ENCODE data around the gene SYTL2.

SYTL2 gene

DNA sequence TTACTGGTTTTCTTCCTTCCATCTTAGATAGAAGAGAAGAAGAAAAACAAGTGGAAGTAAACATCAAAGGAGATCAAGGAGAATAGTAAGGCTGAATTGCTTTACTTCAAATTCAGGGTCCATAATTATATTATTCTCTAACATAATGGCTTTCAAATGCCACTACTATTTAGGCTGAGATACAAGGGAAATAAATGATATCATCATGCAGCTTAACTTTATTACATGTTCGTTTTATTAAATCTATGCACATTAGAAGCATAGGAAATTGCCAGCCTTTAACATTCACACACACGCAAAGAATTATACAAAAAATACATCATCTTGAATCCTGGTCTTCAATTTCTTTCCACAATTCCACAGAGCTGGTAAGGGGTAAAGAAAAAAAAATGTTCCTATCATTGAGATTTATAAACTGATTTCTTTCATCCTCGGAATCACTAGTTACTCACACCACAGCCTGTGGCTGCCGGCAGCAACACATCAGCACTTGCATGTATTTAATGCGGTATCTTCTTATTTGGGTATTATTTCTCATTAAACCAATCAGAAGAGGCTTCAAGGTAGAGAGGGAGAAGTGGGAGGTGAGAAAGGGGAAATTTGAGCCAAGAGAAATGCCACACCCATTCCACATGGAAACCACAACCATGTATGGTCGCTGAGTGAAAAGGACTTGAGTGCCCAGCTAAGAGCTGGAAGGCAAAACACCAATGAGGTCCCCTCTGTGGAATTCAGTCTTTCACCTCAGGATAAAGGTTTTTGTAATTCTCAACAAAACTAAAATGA lies 26.3 kb downstream of the SYTL2 start:
- TF ChIP-seq TEAD4 (IDR thresholded peaks at IDR 0.05) (no peak), TAF1 (IDR thresholded peaks at IDR 0.05; ENCODE audit: low read depth) (no peak), NFIC (IDR thresholded peaks at IDR 0.05) (no peak), RAD21 (IDR thresholded peaks at IDR 0.05; ENCODE audit: low read depth) (no peak), CREB1 (IDR thresholded peaks at IDR 0.05; ENCODE audit: low read depth) (no peak), CEBPB (IDR thresholded peaks at IDR 0.05) (no peak), YY1 (IDR thresholded peaks at IDR 0.05; ENCODE audit: low read depth) (no peak), ZBTB7A (IDR thresholded peaks at IDR 0.05; ENCODE audit: low read depth) (no peak), TCF12 (IDR thresholded peaks at IDR 0.05; ENCODE audit: low read depth) (no peak)
- TF ChIP-seq, protein P1, sequence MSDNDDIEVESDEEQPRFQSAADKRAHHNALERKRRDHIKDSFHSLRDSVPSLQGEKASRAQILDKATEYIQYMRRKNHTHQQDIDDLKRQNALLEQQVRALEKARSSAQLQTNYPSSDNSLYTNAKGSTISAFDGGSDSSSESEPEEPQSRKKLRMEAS (IDR thresholded peaks at IDR 0.05), result no peak
- TF ChIP-seq, protein P2, sequence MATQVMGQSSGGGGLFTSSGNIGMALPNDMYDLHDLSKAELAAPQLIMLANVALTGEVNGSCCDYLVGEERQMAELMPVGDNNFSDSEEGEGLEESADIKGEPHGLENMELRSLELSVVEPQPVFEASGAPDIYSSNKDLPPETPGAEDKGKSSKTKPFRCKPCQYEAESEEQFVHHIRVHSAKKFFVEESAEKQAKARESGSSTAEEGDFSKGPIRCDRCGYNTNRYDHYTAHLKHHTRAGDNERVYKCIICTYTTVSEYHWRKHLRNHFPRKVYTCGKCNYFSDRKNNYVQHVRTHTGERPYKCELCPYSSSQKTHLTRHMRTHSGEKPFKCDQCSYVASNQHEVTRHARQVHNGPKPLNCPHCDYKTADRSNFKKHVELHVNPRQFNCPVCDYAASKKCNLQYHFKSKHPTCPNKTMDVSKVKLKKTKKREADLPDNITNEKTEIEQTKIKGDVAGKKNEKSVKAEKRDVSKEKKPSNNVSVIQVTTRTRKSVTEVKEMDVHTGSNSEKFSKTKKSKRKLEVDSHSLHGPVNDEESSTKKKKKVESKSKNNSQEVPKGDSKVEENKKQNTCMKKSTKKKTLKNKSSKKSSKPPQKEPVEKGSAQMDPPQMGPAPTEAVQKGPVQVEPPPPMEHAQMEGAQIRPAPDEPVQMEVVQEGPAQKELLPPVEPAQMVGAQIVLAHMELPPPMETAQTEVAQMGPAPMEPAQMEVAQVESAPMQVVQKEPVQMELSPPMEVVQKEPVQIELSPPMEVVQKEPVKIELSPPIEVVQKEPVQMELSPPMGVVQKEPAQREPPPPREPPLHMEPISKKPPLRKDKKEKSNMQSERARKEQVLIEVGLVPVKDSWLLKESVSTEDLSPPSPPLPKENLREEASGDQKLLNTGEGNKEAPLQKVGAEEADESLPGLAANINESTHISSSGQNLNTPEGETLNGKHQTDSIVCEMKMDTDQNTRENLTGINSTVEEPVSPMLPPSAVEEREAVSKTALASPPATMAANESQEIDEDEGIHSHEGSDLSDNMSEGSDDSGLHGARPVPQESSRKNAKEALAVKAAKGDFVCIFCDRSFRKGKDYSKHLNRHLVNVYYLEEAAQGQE (IDR thresholded peaks at IDR 0.05; ENCODE audit: low read depth), result no peak

DNA sequence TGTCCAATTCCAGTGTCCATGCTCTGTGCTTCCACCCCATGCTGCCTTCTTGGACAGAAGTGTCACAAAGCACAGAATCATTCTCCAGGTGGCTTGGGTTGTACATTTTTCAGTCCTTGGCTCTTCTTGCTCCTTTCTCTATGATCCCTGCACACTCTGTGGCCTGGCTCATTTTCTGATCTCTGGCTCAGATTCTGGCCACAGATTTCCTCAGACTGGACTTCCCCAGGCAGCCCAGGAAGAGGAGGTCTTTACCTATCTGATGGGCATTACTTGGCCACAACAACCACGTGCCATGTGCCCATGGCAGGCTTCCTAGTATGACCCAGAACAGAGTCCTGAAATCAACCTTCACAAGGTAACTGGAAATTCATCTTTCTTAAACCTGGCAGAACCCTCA lies 27.2 kb downstream of the SYTL2 start:
- TF ChIP-seq EP300 (IDR thresholded peaks at IDR 0.05; ENCODE audit: borderline replicate concordance) (no peak), CEBPB (IDR thresholded peaks at IDR 0.05) (no peak), EGR1 (IDR thresholded peaks at IDR 0.05) (no peak), ZBTB7A (IDR thresholded peaks at IDR 0.05; ENCODE audit: low read depth) (no peak), TCF12 (IDR thresholded peaks at IDR 0.05; ENCODE audit: low read depth) (no peak), CREB1 (IDR thresholded peaks at IDR 0.05; ENCODE audit: low read depth) (no peak), TEAD4 (IDR thresholded peaks at IDR 0.05) (no peak), FOXM1 (IDR thresholded peaks at IDR 0.05; ENCODE audit: borderline replicate concordance, low read depth) (no peak), YY1 (IDR thresholded peaks at IDR 0.05; ENCODE audit: low read depth) (no peak), TAF1 (IDR thresholded peaks at IDR 0.05; ENCODE audit: low read depth) (no peak)
- TF ChIP-seq, protein P3, sequence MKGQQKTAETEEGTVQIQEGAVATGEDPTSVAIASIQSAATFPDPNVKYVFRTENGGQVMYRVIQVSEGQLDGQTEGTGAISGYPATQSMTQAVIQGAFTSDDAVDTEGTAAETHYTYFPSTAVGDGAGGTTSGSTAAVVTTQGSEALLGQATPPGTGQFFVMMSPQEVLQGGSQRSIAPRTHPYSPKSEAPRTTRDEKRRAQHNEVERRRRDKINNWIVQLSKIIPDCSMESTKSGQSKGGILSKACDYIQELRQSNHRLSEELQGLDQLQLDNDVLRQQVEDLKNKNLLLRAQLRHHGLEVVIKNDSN (IDR thresholded peaks at IDR 0.05), result no peak
- TF ChIP-seq, protein P1 (IDR thresholded peaks at IDR 0.05), result no peak
- TF ChIP-seq, protein P2 (IDR thresholded peaks at IDR 0.05; ENCODE audit: low read depth), result no peak

DNA sequence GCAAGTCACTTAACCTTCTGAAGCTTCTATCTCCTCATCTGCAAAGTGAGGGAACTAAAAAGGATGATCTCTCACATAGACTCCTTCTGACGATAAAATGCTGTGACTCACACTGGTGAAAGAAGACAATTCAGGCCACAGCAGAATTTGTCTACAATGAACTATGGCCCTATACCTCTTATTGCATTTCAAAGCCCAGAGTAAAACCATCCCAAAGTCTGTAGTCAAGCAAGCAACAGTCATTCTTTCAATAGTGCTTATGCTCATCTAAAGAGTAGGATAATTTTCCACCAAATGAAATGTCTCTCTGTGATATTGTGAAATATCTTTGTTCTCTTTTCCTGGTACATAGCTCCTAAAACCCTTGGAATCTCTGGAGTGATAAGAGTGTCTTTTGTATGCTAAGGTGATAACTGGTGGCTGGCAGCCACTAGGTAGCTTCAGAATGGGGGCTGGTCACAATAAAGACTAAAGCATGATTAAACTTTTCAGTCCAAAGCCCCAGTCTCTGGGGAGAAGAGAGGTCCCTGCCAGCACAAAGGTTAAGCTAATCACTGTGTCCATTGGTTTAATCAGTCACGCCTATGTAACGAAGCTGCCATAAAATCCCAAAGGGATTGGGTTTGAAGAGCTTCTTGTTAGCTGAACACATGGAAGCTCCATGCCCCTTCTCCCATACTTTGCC lies 30.8 kb downstream of the SYTL2 start:
- TF ChIP-seq TEAD4 (IDR thresholded peaks at IDR 0.05) (no peak), TAF1 (IDR thresholded peaks at IDR 0.05; ENCODE audit: low read depth) (no peak), NFIC (IDR thresholded peaks at IDR 0.05) (no peak), CEBPB (IDR thresholded peaks at IDR 0.05) (no peak), EP300 (IDR thresholded peaks at IDR 0.05; ENCODE audit: borderline replicate concordance) (no peak), RAD21 (IDR thresholded peaks at IDR 0.05; ENCODE audit: low read depth) (no peak), EGR1 (IDR thresholded peaks at IDR 0.05) (no peak), TCF12 (IDR thresholded peaks at IDR 0.05; ENCODE audit: low read depth) (no peak), CREB1 (IDR thresholded peaks at IDR 0.05; ENCODE audit: low read depth) (no peak)
- TF ChIP-seq, protein P1 (IDR thresholded peaks at IDR 0.05), result no peak
- TF ChIP-seq, protein P3 (IDR thresholded peaks at IDR 0.05), result no peak
- TF ChIP-seq, protein P2 (IDR thresholded peaks at IDR 0.05; ENCODE audit: low read depth), result no peak
